CD8-positive, alpha-beta memory T cell (primary cell): ENCODE results near the gene LIFR. TPM values are rescaled to one million over a fixed set of nuclear protein-coding genes. Genes with fewer than 3 reads are reported as not detected.

ENCODE experiments used
- CTCF ChIA-PET: fragments of 350-600 bp; sonication (Branson Sonifier 250); formaldehyde crosslinking; loops from one replicate; lab custom pipeline; 2021; ENCODE audit warnings: antibody characterized with exemption; lab: Charles Lee
- POLR2A ChIA-PET: fragments of 350-600 bp; sonication (Branson Sonifier 250); formaldehyde crosslinking; loops from one replicate; lab custom pipeline; 2021; ENCODE audit warnings: antibody characterized with exemption; lab: Charles Lee
- DNase-seq, 5 donors: peaks; one replicate each; pipeline versions ENCODE4 v3.0.0 to v3.0.0-alpha.2; 2020 to 2022; ENCODE audit warnings: mixed read lengths in 1 of 5
- H3K27ac ChIP-seq: one replicate; pipeline ENCODE4 v1.7.0; 2013; ENCODE audit warnings: low read depth, mild to moderate bottlenecking, low read length, moderate library complexity
- H3K27me3 ChIP-seq: 2 replicates; pipeline ENCODE4 v1.7.0; 2013; ENCODE audit warnings: low read length, mild to moderate bottlenecking; ENCODE audit not compliant: insufficient read depth, poor library complexity, severe bottlenecking
- H3K36me3 ChIP-seq: 2 replicates; pipeline ENCODE4 v1.7.0; 2013; ENCODE audit warnings: mild to moderate bottlenecking, low read length, moderate library complexity; ENCODE audit not compliant: insufficient read depth
- H3K4me1 ChIP-seq: 2 replicates; pipeline ENCODE4 v1.7.0; 2013; ENCODE audit warnings: mild to moderate bottlenecking, low read length, moderate library complexity; ENCODE audit not compliant: insufficient read depth
- H3K4me3 ChIP-seq: 2 replicates; pipeline ENCODE4 v1.7.0; 2013; ENCODE audit warnings: mild to moderate bottlenecking, low read length
- H3K9me3 ChIP-seq: 2 replicates; pipeline ENCODE4 v1.7.0; 2013; ENCODE audit warnings: mild to moderate bottlenecking, low read length
- H3K27ac Mint-ChIP-seq, 8 donors: one replicate each; pipeline ENCODE4 v1.8.0; 2020 to 2021; ENCODE audit warnings: mixed read lengths in 8 of 8, mild to moderate bottlenecking in 6 of 8, inconsistent platforms in 3 of 8, moderate library complexity in 3 of 8
- H3K27me3 Mint-ChIP-seq, 2 donors: one replicate each; pipeline ENCODE4 v1.8.0; 2020 to 2021; ENCODE audit warnings: mixed read lengths in 2 of 2, mild to moderate bottlenecking in 1 of 2, moderate library complexity in 1 of 2
- H3K36me3 Mint-ChIP-seq, 3 donors: one replicate each; pipeline ENCODE4 v1.8.0; 2020 to 2021; ENCODE audit warnings: mixed read lengths in 3 of 3, inconsistent platforms in 1 of 3, mild to moderate bottlenecking in 1 of 3
- H3K4me1 Mint-ChIP-seq, 3 donors: one replicate each; pipeline ENCODE4 v1.8.0; 2020 to 2021; ENCODE audit warnings: mixed read lengths in 3 of 3, inconsistent platforms in 1 of 3, mild to moderate bottlenecking in 1 of 3
- H3K4me3 Mint-ChIP-seq, 7 donors: one replicate each; pipeline ENCODE4 v1.8.0; 2020 to 2021; ENCODE audit warnings: mixed read lengths in 7 of 7, mild to moderate bottlenecking in 6 of 7, moderate library complexity in 4 of 7, inconsistent platforms in 2 of 7
- H3K9me3 Mint-ChIP-seq, 5 donors: one replicate each; pipeline ENCODE4 v1.8.0; 2020 to 2022; ENCODE audit warnings: mixed read lengths in 5 of 5, mild to moderate bottlenecking in 3 of 5, moderate library complexity in 2 of 5, inconsistent platforms in 1 of 5
- polyA plus RNA-seq: library from polyadenylated mRNA; unstranded; fragments of 300-500 nt; fragmentation: Illumina TruSeq; gene quantifications from one replicate; pipeline ENCODE4 v1.2.3, GENCODE V29; 2021
- total RNA-seq, 2 experiments: library from RNA; stranded (reverse); gene quantifications; one replicate each; pipeline ENCODE4 v1.2.3, GENCODE V29; 2021

LIFR gene
- total and polyA plus RNA-seq, 3 experiments from 2014 or later: not detected

- Histone ChIP-seq H3K36me3 (no peaks in the 10 kb centered on the region), H3K9me3 (no peaks in the 10 kb centered on the region), H3K4me3 (no peak overlapping the region), H3K4me1 (no peaks in the 10 kb centered on the region), H3K27ac (no peak overlapping the region), H3K27me3 (peaks cover 10% of the 10 kb centered on the region)
- no peak overlapping the region for H3K4me3 Mint-ChIP-seq
- POLR2A ChIA-PET: no interaction called here
- no peak for DNase-seq
- H3K36me3 Mint-ChIP-seq: peaks cover 0 to 5% (median 0%) of the 10 kb centered on the region in 3 donors
- CTCF ChIA-PET: interaction anchor here (1.2 to 1.5 kb wide), 2 partner anchors 10 to 22 kb away, joined by 3 read pairs; no protein-coding TSS in a partner anchor
- peaks cover 9 to 58% of the 10 kb centered on the region in 2 donors for H3K27me3 Mint-ChIP-seq
- H3K9me3 Mint-ChIP-seq: no peaks in the 10 kb centered on the region
- H3K27ac Mint-ChIP-seq: no peak overlapping the region
- no peaks in the 10 kb centered on the region for H3K4me1 Mint-ChIP-seq
Observed at GRCh38 chr5:38463634-38464521, 92.6 kb downstream of the LIFR start.

GRCh38 chr5:38462976-38463633, 93.3 kb downstream of the LIFR start:
- Histone ChIP-seq H3K4me1 (no peaks in the 10 kb centered on the region), H3K36me3 (no peaks in the 10 kb centered on the region), H3K27me3 (peaks cover 11% of the 10 kb centered on the region), H3K27ac (no peak overlapping the region), H3K9me3 (no peaks in the 10 kb centered on the region), H3K4me3 (no peak overlapping the region)
- no peak overlapping the region for H3K4me3 Mint-ChIP-seq
- POLR2A ChIA-PET: no interaction called here
- H3K27ac Mint-ChIP-seq: no peak overlapping the region
- peaks cover 0 to 5% (median 0%) of the 10 kb centered on the region in 3 donors for H3K36me3 Mint-ChIP-seq
- H3K9me3 Mint-ChIP-seq: no peaks in the 10 kb centered on the region
- peaks cover 5 to 58% of the 10 kb centered on the region in 2 donors for H3K27me3 Mint-ChIP-seq
- no peaks in the 10 kb centered on the region for H3K4me1 Mint-ChIP-seq
- CTCF ChIA-PET: interaction anchor here (1.2 kb wide), 1 partner anchor 21 kb away, joined by 3 read pairs; no protein-coding TSS in a partner anchor
- no peak for DNase-seq

GRCh38 chr5:38458174-38458573, 98.3 kb downstream of the LIFR start:
- peaks cover 13 to 78% of the 10 kb centered on the region in 2 donors for H3K27me3 Mint-ChIP-seq

GRCh38 chr5:38456657-38457399, 99.6 kb downstream of the LIFR start:
- Mint-ChIP-seq H3K36me3 (peaks cover 0 to 5% (median 0%) of the 10 kb centered on the region in 3 donors), H3K4me1 (peaks cover 42 to 47% (median 46%) of the 10 kb centered on the region in 3 donors), H3K9me3 (no peaks in the 10 kb centered on the region), H3K27me3 (peaks cover 18 to 75% of the 10 kb centered on the region in 2 donors), H3K4me3 (no peak overlapping the region), H3K27ac (no peak overlapping the region)
- H3K4me3 ChIP-seq: no peak overlapping the region
- no peak overlapping the region for H3K27ac ChIP-seq
- no peaks in the 10 kb centered on the region for H3K36me3 ChIP-seq
- ChIA-PET POLR2A (no interaction called here), CTCF (interaction anchor here (1.6 kb wide), 1 partner anchor 15 kb away, joined by 4 read pairs; no protein-coding TSS in a partner anchor)
- peaks cover 21% of the 10 kb centered on the region for H3K27me3 ChIP-seq
- peaks cover 35% of the 10 kb centered on the region for H3K4me1 ChIP-seq
- no peak for DNase-seq
- no peaks in the 10 kb centered on the region for H3K9me3 ChIP-seq

More at GRCh38 chr5:38458174-38458573, 98.3 kb downstream of the LIFR start:
- Mint-ChIP-seq H3K4me1 (peaks cover 32 to 36% (median 35%) of the 10 kb centered on the region in 3 donors), H3K9me3 (no peaks in the 10 kb centered on the region), H3K36me3 (peaks cover 0 to 5% (median 0%) of the 10 kb centered on the region in 3 donors), H3K4me3 (no peak overlapping the region), H3K27ac (no peak overlapping the region)
- ChIA-PET POLR2A (no interaction called here), CTCF (interaction anchor here (1.0 kb wide), 1 partner anchor 16 kb away, joined by 3 read pairs; no protein-coding TSS in a partner anchor)
- DNase-seq: no peak
- Histone ChIP-seq H3K4me1 (peaks cover 28% of the 10 kb centered on the region), H3K27ac (no peak overlapping the region), H3K27me3 (peaks cover 21% of the 10 kb centered on the region), H3K4me3 (no peak overlapping the region), H3K9me3 (no peaks in the 10 kb centered on the region), H3K36me3 (no peaks in the 10 kb centered on the region)

GRCh38 chr5:38455796-38456330, 100.6 kb downstream of the LIFR start:
- H3K36me3 Mint-ChIP-seq: peaks cover 0 to 5% (median 0%) of the 10 kb centered on the region in 3 donors
- no peaks in the 10 kb centered on the region for H3K9me3 ChIP-seq
- peak in 1 of 5 donors; percentile 18 for DNase-seq
- no peaks in the 10 kb centered on the region for H3K36me3 ChIP-seq
- no peak overlapping the region for H3K4me3 ChIP-seq
- H3K4me1 ChIP-seq: peaks cover 35% of the 10 kb centered on the region
- H3K4me3 Mint-ChIP-seq: peak overlapping the region in 3 of 7 donors; percentile 22 to 71 (median 27)
- no peaks in the 10 kb centered on the region for H3K9me3 Mint-ChIP-seq
- H3K4me1 Mint-ChIP-seq: peaks cover 45 to 47% (median 46%) of the 10 kb centered on the region in 3 donors
- peak overlapping the region in 2 of 8 donors; percentile 9 to 30 for H3K27ac Mint-ChIP-seq
- H3K27ac ChIP-seq: no peak overlapping the region
- H3K27me3 Mint-ChIP-seq: peaks cover 25 to 78% of the 10 kb centered on the region in 2 donors
- H3K27me3 ChIP-seq: peaks cover 22% of the 10 kb centered on the region
- ChIA-PET POLR2A (no interaction called here), CTCF (interaction anchor here (1.6 kb wide), 1 partner anchor 14 kb away, joined by 4 read pairs; no protein-coding TSS in a partner anchor)

GRCh38 chr5:38453921-38454320, 102.5 kb downstream of the LIFR start:
- peak overlapping the region in 4 of 8 donors; percentile 13 to 55 (median 40) for H3K27ac Mint-ChIP-seq

GRCh38 chr5:38453506-38453905, 102.9 kb downstream of the LIFR start:
- CTCF ChIA-PET: interaction anchor here (1.4 to 5.2 kb wide), 2 partner anchors 11 to 12 kb away, joined by 3 to 49 read pairs; no protein-coding TSS in a partner anchor
- Histone ChIP-seq H3K27ac (no peak overlapping the region), H3K4me1 (peaks cover 35% of the 10 kb centered on the region), H3K9me3 (no peaks in the 10 kb centered on the region), H3K4me3 (peak overlapping the region; percentile 1), H3K36me3 (no peaks in the 10 kb centered on the region), H3K27me3 (peaks cover 37% of the 10 kb centered on the region)
- no peaks in the 10 kb centered on the region for H3K9me3 Mint-ChIP-seq
- H3K4me3 Mint-ChIP-seq: peak overlapping the region; percentile 23 to 73 (median 58)
- H3K27me3 Mint-ChIP-seq: peaks cover 34 to 82% of the 10 kb centered on the region in 2 donors
- H3K4me1 Mint-ChIP-seq: peaks cover 46 to 48% (median 47%) of the 10 kb centered on the region in 3 donors
- H3K36me3 Mint-ChIP-seq: no peaks in the 10 kb centered on the region
- DNase-seq: peak; percentile 9 to 81 (median 63)
- peak overlapping the region in 5 of 8 donors; percentile 13 to 62 (median 41) for H3K27ac Mint-ChIP-seq
- POLR2A ChIA-PET: interaction anchor here (1.1 kb wide), 1 partner anchor 11 kb away, joined by 4 read pairs; no protein-coding TSS in a partner anchor

More at GRCh38 chr5:38453921-38454320, 102.5 kb downstream of the LIFR start:
- Histone ChIP-seq H3K36me3 (no peaks in the 10 kb centered on the region), H3K4me1 (peaks cover 35% of the 10 kb centered on the region), H3K27me3 (peaks cover 36% of the 10 kb centered on the region), H3K4me3 (peak overlapping the region; percentile 1), H3K9me3 (no peaks in the 10 kb centered on the region), H3K27ac (no peak overlapping the region)
- no peak for DNase-seq
- peak overlapping the region in 6 of 7 donors; percentile 54 to 73 (median 64) for H3K4me3 Mint-ChIP-seq
- POLR2A ChIA-PET: interaction anchor here (1.1 kb wide), 1 partner anchor 12 kb away, joined by 4 read pairs; no protein-coding TSS in a partner anchor
- peaks cover 34 to 80% of the 10 kb centered on the region in 2 donors for H3K27me3 Mint-ChIP-seq
- H3K36me3 Mint-ChIP-seq: no peaks in the 10 kb centered on the region
- CTCF ChIA-PET: interaction anchor here (1.4 to 5.2 kb wide), 2 partner anchors 11 to 13 kb away, joined by 3 to 49 read pairs; no protein-coding TSS in a partner anchor
- H3K9me3 Mint-ChIP-seq: no peaks in the 10 kb centered on the region
- H3K4me1 Mint-ChIP-seq: peaks cover 46 to 48% (median 47%) of the 10 kb centered on the region in 3 donors
